ENCODE data around the gene FGF5.

DNA sequence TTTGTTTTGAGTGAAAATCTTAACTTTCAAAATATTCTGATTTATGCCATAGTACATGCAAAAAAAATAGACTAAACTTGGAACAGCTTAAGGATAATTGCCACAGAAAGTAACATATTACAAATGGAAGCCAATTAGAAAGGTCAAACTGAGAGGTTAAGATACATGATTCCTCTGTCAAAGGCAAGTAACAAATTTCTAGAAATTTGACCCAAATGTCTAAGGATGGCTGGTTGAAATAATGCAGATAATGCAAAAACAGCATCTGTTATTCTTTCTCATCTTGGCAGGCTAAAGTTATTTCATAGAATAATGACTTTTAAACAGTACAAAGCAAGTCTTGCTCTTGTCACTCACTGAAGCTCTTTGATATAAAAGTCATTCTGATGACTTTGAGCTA lies 10.5 kb downstream of the FGF5 start:
- no peak for TF ChIP-seq CTCF (IDR thresholded peaks at IDR 0.05; ENCODE audit: insufficient read depth, low read length)
- no peak for TF ChIP-seq POLR2AphosphoS5 (IDR thresholded peaks at IDR 0.05; ENCODE audit: low read depth)
- no peak for TF ChIP-seq SPI1 (IDR thresholded peaks at IDR 0.05; ENCODE audit: borderline replicate concordance, low read depth)
